Fibroblast of the aortic adventitia (primary cell): ENCODE data around the gene CCDC9B. TPM values are rescaled to one million over a fixed set of nuclear protein-coding genes. Genes with fewer than 3 reads are reported as not detected.
A peak's percentile ranks its signal among the peaks of the same experiment; 100 is the strongest.

ENCODE experiments used
- DNase-seq: peaks from one replicate; pipeline ENCODE4 v3.0.0-alpha.2; 2010; ENCODE audit warnings: low read depth
- H3K4me3 ChIP-seq: 2 replicates; pipeline ENCODE4 v1.5.1; 2011; ENCODE audit warnings: low read depth, mild to moderate bottlenecking, control low read depth, low read length, moderate library complexity
- CTCF ChIP-seq: IDR thresholded peaks from 2 replicates; pipeline ENCODE4 v1.5.1; 2011; ENCODE audit warnings: mild to moderate bottlenecking, low read length, control low read depth, inconsistent platforms; ENCODE audit not compliant: insufficient read depth
- total RNA-seq: library from RNA; depleted of rRNA; stranded (reverse); fragments of >200 nt; gene quantifications from 2 replicates; pipeline ENCODE4 v1.2.3, GENCODE V29; 2012; ENCODE audit warnings: low replicate concordance

The CCDC9B gene
- total RNA-seq, 1 donor, result 16.2 TPM

GRCh38 chr15:40292246-40292645 is 48.5 kb downstream of the CCDC9B start:
- H3K4me3 ChIP-seq, result no peak overlapping the region
- no peak for DNase-seq
- TF ChIP-seq CTCF, result no peak

DNA sequence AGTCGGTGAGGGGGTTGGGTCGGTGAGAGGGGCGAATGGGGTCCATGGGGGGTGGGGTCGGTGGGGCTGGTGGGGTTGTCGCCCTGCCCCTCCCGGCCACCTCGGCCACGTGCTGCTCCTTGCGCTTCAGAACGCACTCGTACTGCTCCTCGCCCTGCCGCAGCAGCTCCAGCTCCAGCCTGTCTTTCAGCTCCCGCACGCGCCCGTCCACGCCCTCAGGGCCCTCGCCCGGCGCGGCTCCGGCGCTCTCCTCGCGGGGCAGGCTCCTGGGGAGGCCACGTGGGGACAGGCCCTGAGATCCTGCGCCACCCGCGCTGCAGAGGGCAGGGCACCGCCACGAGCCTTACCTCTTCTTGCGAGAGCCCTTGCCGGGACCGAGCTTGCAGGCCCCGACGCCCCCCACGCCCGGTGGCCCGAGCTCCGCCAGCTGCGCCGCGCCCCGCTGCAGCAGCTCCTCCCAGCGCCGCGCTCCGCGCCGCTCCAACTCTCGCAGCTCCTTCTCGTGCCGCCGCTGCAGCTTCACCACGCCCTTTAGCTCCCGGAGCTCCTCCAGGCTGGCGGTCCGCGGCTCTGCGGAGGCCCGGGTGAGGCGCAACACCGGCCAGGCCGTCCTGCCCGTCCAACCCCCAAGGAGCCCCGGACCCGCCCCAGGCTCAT is 49.7 kb downstream of the CCDC9B start:
- peak; percentile 56 for DNase-seq
- TF ChIP-seq CTCF, result no peak
- H3K4me3 ChIP-seq, result peak overlapping the region; percentile 49

DNA sequence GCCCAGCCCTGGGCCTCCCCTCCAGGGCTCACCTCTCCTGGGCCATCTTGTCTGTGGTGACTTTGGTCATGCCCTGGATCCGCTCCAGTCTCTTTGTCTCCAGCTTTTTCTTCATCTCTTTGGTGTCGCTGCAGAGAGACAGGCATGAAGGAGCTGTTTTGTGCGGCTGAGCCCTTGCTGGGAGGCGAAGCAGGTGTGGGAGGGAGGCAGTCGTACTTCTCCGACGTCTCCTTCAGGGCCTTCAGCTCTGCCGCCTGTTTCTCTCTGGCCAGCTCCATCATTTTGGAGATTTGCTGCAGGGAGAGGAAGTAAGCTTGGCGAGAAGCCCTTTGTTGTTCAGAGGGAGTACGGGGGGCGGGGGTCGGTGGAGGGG is 50.2 kb downstream of the CCDC9B start:
- DNase-seq, result no peak
- H3K4me3 ChIP-seq, result no peak overlapping the region
- no peak for TF ChIP-seq CTCF

- no peak overlapping the region for H3K4me3 ChIP-seq
- peak; percentile 27 for DNase-seq
- TF ChIP-seq CTCF, result no peak
These were observed 51.5 kb downstream of the CCDC9B start for GRCh38 chr15:40289140-40289775.

GRCh38 chr15:40287968-40288367 is 52.8 kb downstream of the CCDC9B start:
- DNase-seq, result peak; percentile 25
- no peak for TF ChIP-seq CTCF

DNA sequence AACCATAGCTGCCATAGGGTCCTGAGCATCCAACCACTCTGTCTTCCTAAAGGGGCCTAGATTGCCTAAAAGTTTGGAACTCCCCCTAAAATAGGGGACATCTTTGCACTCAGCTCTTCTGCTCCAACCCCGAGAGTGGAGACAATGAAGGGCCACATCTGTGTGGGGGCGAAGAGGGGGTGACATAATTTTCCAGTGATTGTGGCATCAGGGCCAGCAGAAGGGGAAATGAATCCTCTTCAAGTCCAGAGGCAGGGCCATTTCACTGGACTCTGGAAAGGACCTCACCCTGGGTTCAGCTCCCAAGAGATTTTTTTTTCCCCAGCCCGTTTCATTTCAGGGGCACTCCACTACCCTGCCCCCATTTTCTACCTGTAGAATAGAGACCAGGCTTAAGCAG is 53.2 kb downstream of the CCDC9B start:
- TF ChIP-seq CTCF, result no peak
- no peak for DNase-seq
- H3K4me3 ChIP-seq, result no peak overlapping the region

More at GRCh38 chr15:40287968-40288367, 52.8 kb downstream of the CCDC9B start:
- no peak overlapping the region for H3K4me3 ChIP-seq
